RWPE1 (cell line): Measurements from ENCODE around the gene GDF7.

Source experiments
- CTCF ChIA-PET: fragments of 350-600 bp; sonication (Branson Sonifier 250); formaldehyde crosslinking; extraction: SDS; loops from one replicate; lab custom pipeline; 2021; lab: Yijun Ruan, JAX
- POLR2A ChIA-PET: fragments of 400-600 bp; formaldehyde crosslinking; extraction: SDS; loops from one replicate; lab custom pipeline; 2020; ENCODE audit warnings: antibody characterized with exemption; ENCODE audit not compliant: low non-redundant PET; lab: Yijun Ruan, JAX
- DNase-seq: peaks from one replicate; pipeline ENCODE4 v3.0.0; 2012; ENCODE audit warnings: low spot score
- H3K27ac ChIP-seq: fragments of 450-650 bp; 2 replicates; pipeline ENCODE4 v1.5.1; 2017
- TF ChIP-seq, protein P1 (sequence below): fragments of 450-650 bp; conservative IDR thresholded peaks from 2 replicates; pipeline ENCODE4 v1.5.1; 2017; ENCODE audit warnings: low read depth, mild to moderate bottlenecking

GDF7 gene

DNA sequence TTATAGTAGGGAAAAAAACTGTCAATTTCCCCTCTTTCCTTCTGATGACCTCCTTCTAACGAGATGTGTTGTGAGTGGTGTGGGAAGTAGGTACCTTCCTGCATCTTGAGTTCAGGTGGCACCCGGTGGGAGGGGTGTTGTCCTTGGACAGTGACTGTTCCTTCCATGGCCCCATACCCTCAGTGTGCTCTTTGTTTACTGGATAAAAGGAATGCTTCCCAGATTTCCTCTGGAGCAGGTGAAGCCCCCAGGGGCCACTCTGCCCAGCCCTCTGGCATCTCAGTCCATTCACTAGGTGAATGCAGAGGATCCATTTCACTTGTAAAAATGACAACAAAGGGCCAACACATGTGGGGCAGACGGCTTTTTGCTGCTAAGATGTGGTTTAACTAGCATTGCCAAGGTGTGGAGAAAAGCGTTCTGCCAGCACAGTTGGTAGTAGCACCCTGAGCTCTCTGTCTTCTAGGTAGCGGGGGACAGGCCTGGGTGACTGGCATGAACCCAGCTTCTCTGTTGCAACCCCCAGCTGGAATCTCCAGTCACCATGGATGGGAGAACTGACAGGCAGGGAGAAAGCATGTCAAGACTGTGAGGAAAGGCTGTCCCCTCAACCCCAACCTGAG, 6.9 kb downstream of the GDF7 start:
- TF ChIP-seq, protein P1, sequence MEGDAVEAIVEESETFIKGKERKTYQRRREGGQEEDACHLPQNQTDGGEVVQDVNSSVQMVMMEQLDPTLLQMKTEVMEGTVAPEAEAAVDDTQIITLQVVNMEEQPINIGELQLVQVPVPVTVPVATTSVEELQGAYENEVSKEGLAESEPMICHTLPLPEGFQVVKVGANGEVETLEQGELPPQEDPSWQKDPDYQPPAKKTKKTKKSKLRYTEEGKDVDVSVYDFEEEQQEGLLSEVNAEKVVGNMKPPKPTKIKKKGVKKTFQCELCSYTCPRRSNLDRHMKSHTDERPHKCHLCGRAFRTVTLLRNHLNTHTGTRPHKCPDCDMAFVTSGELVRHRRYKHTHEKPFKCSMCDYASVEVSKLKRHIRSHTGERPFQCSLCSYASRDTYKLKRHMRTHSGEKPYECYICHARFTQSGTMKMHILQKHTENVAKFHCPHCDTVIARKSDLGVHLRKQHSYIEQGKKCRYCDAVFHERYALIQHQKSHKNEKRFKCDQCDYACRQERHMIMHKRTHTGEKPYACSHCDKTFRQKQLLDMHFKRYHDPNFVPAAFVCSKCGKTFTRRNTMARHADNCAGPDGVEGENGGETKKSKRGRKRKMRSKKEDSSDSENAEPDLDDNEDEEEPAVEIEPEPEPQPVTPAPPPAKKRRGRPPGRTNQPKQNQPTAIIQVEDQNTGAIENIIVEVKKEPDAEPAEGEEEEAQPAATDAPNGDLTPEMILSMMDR: no peak
- H3K27ac ChIP-seq: no peak overlapping the region
- no peak for DNase-seq
- ChIA-PET CTCF (interaction anchor here (0.6 to 2.7 kb wide), 3 partner anchors 12 to 633 kb away, joined by 3 to 10 read pairs (median 4); no protein-coding TSS in a partner anchor), POLR2A (no interaction called here)

DNA sequence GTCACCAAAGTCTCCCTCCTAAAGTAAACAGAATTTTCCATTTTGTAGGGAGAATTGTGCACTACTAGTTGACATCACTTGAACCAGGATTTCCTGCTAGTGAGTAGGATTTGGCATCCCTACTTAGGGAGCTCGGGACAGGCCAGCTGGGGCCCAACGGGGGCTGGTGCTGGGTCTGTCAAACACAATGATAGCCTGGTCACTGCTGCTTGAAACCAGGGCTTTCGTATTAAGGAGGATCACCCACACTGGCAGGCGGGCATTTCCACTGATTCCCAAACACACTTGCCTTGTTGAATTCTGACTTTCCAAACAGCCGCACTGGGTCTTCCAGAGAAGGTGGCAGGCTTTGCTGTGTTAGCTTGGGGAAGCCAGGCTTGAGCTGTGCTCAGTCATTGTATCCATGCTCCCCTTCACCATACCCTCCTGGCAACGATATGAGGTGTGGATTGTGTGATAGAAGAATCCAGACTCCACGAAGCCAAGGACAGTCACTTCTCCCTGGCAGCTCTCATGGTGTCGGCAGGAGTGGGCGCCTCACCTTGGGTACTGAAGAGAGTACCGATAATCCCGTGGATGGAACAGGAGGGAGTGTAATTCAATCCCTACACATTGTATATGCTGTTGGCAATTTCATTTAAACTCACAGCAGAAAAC, 7.5 kb downstream of the GDF7 start:
- no peak overlapping the region for H3K27ac ChIP-seq
- ChIA-PET POLR2A (no interaction called here), CTCF (interaction anchor here (0.6 to 2.7 kb wide), 4 partner anchors 9 to 300 kb away, joined by 3 to 10 read pairs (median 4); partner anchors contain the start of gene HS1BP3)
- TF ChIP-seq, protein P1: no peak
- DNase-seq: no peak

DNA sequence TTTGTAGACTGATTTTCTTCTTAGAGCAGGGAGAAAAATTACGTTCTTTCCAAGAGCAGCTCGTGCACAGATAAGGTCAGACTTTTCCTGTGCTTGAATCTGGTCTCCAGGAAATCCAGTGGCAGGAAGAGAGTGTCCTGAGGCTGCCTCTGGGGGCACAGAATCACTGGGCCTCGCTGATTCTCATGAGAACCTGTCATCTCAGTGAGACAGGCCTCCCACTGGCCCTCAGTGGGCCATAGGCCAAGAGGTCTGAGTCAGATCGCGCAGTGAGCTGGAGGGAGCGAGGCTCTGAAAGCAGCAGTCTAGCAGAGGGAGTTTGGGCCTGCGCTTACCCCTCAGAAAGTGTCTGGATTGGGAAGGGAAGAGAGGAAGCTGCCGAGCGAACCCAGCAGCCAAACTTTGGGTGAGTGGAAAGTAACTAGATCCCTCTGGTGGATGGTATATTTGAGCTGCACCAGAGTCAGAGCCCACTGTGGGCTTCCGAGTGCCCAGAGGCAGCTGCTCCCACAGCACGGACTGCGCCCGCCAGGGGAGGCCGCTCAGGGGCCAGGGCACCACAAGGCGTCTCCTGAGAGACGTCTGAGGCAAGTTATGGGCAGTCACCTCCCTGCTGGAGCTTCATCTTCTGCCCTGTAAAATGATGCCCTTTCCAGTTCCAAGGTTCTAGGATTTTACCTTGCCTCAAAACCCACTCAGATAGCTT, 8.2 kb downstream of the GDF7 start:
- CTCF ChIA-PET: interaction anchor here (0.6 to 2.7 kb wide), 4 partner anchors 13 to 288 kb away, joined by 3 to 10 read pairs (median 5); partner anchors contain the start of gene HS1BP3
- POLR2A ChIA-PET: no interaction called here
- DNase-seq: peak; percentile 48
- TF ChIP-seq, protein P1: no peak
- H3K27ac ChIP-seq: no peak overlapping the region

- ChIA-PET POLR2A (no interaction called here), CTCF (interaction anchor here (0.6 to 2.7 kb wide), 4 partner anchors 14 to 287 kb away, joined by 3 to 10 read pairs (median 5); partner anchors contain the start of gene HS1BP3)
- TF ChIP-seq, protein P1: no peak
- no peak overlapping the region for H3K27ac ChIP-seq
- peak; percentile 20 for DNase-seq
Measured at GRCh38 chr2:20675701-20676352, 8.9 kb downstream of the GDF7 start.

GRCh38 chr2:20676353-20677215, 9.6 kb downstream of the GDF7 start:
- no peak for DNase-seq
- ChIA-PET POLR2A (no interaction called here), CTCF (interaction anchor here (0.6 to 2.7 kb wide), 6 partner anchors 10 to 235 kb away, joined by 3 to 10 read pairs (median 4); no protein-coding TSS in a partner anchor)
- H3K27ac ChIP-seq: no peak overlapping the region
- TF ChIP-seq, protein P1: no peak
